CD14-positive monocyte (primary cell): Measurements from ENCODE around the gene KLK14. TPM values are rescaled to one million over a fixed set of nuclear protein-coding genes. Genes with fewer than 3 reads are reported as not detected.

Source experiments
- DNase-seq, 3 donors: peaks; one replicate each; pipeline ENCODE4 v3.0.0-alpha.2; 2011 to 2022
- H2AFZ ChIP-seq: 2 replicates; pipeline ENCODE4 v1.6.0; 2012; ENCODE audit warnings: mild to moderate bottlenecking, low read depth, low read length, inconsistent platforms; ENCODE audit not compliant: insufficient read depth, poor library complexity, severe bottlenecking
- H3K27ac ChIP-seq, 2 donors: 1 replicate in 1 of 2; 2 replicates in 1 of 2; pipeline ENCODE4 v1.5.1; 2012 to 2013; ENCODE audit warnings: low read length in 2 of 2, control low read depth in 1 of 2, inconsistent platforms in 1 of 2, low read depth in 1 of 2, mild to moderate bottlenecking in 1 of 2
- H3K27me3 ChIP-seq, 2 donors: one replicate each; pipeline versions ENCODE4 v1.6.0 to v1.6.1; 2011 to 2013; ENCODE audit warnings: low read length in 2 of 2; ENCODE audit not compliant: control insufficient read depth in 2 of 2, insufficient read depth in 2 of 2
- H3K36me3 ChIP-seq, 2 donors: replicated peaks in 1 of 2; 1 replicate in 1 of 2; 2 replicates in 1 of 2; pipeline versions ENCODE4 v1.5.1 to v1.6.1; 2012 to 2013; ENCODE audit warnings: low read length in 2 of 2, control low read depth in 1 of 2, inconsistent platforms in 1 of 2, mild to moderate bottlenecking in 1 of 2; ENCODE audit not compliant: insufficient read depth in 2 of 2, control insufficient read depth in 1 of 2
- H3K4me1 ChIP-seq, 2 donors: 1 replicate in 1 of 2; 2 replicates in 1 of 2; pipeline versions ENCODE4 v1.5.1 to v1.6.1; 2012 to 2013; ENCODE audit warnings: low read length in 2 of 2, control low read depth in 1 of 2, inconsistent platforms in 1 of 2, mild to moderate bottlenecking in 1 of 2, moderate library complexity in 1 of 2; ENCODE audit not compliant: insufficient read depth in 2 of 2, control insufficient read depth in 1 of 2
- H3K4me2 ChIP-seq: replicated peaks from 2 replicates; pipeline ENCODE3; 2012; ENCODE audit warnings: low read length, moderate library complexity, mild to moderate bottlenecking; ENCODE audit not compliant: poor library complexity, severe bottlenecking; ENCODE audit errors: extremely low read depth
- H3K4me3 ChIP-seq, 3 experiments: fragments of 200-600 bp in 1 of 3; sonication (generic) in 1 of 3; replicated peaks in 1 of 3; 1 replicate in 2 of 3; 2 replicates in 1 of 3; pipeline ENCODE4 v1.5.1; 2011 to 2013; ENCODE audit warnings: low read length in 3 of 3, mild to moderate bottlenecking in 3 of 3, control low read depth in 2 of 3, low read depth in 2 of 3, inconsistent platforms in 1 of 3, moderate library complexity in 1 of 3
- H3K79me2 ChIP-seq: 2 replicates; pipeline ENCODE4 v1.6.0; 2012; ENCODE audit warnings: mild to moderate bottlenecking, control low read depth, inconsistent platforms, low read length, moderate library complexity; ENCODE audit not compliant: insufficient read depth
- H3K9ac ChIP-seq: 2 replicates; pipeline ENCODE4 v1.6.0; 2017; ENCODE audit warnings: low read length, mild to moderate bottlenecking; ENCODE audit not compliant: insufficient read depth, poor library complexity, severe bottlenecking
- H3K9me3 ChIP-seq, 2 donors: replicated peaks in 1 of 2; 1 replicate in 1 of 2; 2 replicates in 1 of 2; pipeline versions ENCODE4 v1.5.1 to v1.6.1; 2012 to 2013; ENCODE audit warnings: low read length in 2 of 2, control low read depth in 1 of 2; ENCODE audit not compliant: control insufficient read depth in 1 of 2, insufficient read depth in 1 of 2
- H4K20me1 ChIP-seq: 2 replicates; pipeline ENCODE4 v1.6.0; 2012; ENCODE audit warnings: mild to moderate bottlenecking, low read length, control low read depth, moderate library complexity; ENCODE audit not compliant: insufficient read depth
- H3K27ac Mint-ChIP-seq, 7 donors: one replicate each; pipeline ENCODE4 v1.8.0; 2020; ENCODE audit warnings: mild to moderate bottlenecking in 7 of 7, mixed read lengths in 7 of 7, moderate library complexity in 6 of 7, inconsistent platforms in 2 of 7
- H3K27me3 Mint-ChIP-seq, 3 donors: one replicate each; pipeline ENCODE4 v1.8.0; 2021 to 2022; ENCODE audit warnings: low read depth in 3 of 3, mild to moderate bottlenecking in 3 of 3, mixed read lengths in 3 of 3, moderate library complexity in 3 of 3, inconsistent platforms in 1 of 3
- H3K36me3 Mint-ChIP-seq, 2 donors: one replicate each; pipeline ENCODE4 v1.8.0; 2020; ENCODE audit warnings: mixed read lengths in 2 of 2, inconsistent platforms in 1 of 2, mild to moderate bottlenecking in 1 of 2
- H3K4me1 Mint-ChIP-seq: one replicate; pipeline ENCODE4 v1.8.0; 2020; ENCODE audit warnings: mild to moderate bottlenecking, mixed read lengths
- H3K4me3 Mint-ChIP-seq, 2 donors: one replicate each; pipeline ENCODE4 v1.8.0; 2020; ENCODE audit warnings: mild to moderate bottlenecking in 2 of 2, mixed read lengths in 2 of 2, moderate library complexity in 1 of 2
- H3K9me3 Mint-ChIP-seq, 7 donors: one replicate each; pipeline ENCODE4 v1.8.0; 2020 to 2022; ENCODE audit warnings: mixed read lengths in 7 of 7, mild to moderate bottlenecking in 6 of 7, moderate library complexity in 6 of 7, inconsistent platforms in 2 of 7
- WGBS: methylation state at CpG from one replicate; pipeline ENCODE4 v1.1.5; 2013; ENCODE audit warnings: missing lambda C conversion rate; ENCODE audit not compliant: insufficient coverage; 5-methylcytosine and 5-hydroxymethylcytosine counted together
- intact Hi-C, 2 donors: fragments of 100-400 bp; cut with micrococcal nuclease; formaldehyde crosslinking; loops; one replicate each; pipeline versions ENCODE4 v1.15.0 to v1.15.1; 2023
- polyA plus RNA-seq, 3 donors: library from polyadenylated mRNA; depleted of rRNA in 1 of 3; unstranded in 2 of 3; stranded (reverse) in 1 of 3; fragments of 300-500 nt in 2 of 3; fragments of >200 nt in 1 of 3; fragmentation: Illumina TruSeq in 2 of 3; gene quantifications; 1 replicate in 2 of 3; 2 replicates in 1 of 3; pipeline ENCODE4 v1.2.3, GENCODE V29; 2012 to 2021
- TF ChIP-seq, protein P1 (sequence below): fragments of 200-600 bp; IDR thresholded peaks from one replicate; pipeline ENCODE4 v1.8.0; 2022; ENCODE audit warnings: antibody characterized with exemption, mild to moderate bottlenecking

The KLK14 gene
- polyA plus RNA-seq, 3 donors: 0.29 TPM; not detected in 2

DNA sequence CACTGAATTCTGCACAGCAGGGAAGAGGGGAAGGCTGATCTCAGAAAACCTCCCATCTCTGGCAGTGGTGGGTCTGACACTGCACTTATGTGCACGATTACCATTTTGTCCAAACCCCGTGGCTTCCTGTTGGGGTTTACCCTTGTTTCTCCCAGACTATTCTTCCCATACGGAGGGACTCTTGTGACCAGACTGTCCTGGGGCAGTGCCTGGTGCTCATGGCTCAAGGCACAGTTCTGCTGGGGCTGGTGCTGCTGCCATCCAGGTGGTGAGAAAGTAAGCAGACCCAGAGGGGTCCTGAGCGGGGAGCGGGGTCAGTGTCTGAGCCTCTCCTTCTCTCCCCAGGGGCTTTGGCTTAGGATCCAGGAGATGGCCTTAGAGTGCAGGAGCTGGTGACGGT is 36.9 kb upstream of the KLK14 start:
- H3K4me2 ChIP-seq: no peak overlapping the region
- H3K9me3 ChIP-seq: no peaks in the 10 kb centered on the region
- H3K36me3 ChIP-seq: no peaks in the 10 kb centered on the region
- peak in 1 of 3 donors; percentile 49 for DNase-seq
- TF ChIP-seq, protein P1, sequence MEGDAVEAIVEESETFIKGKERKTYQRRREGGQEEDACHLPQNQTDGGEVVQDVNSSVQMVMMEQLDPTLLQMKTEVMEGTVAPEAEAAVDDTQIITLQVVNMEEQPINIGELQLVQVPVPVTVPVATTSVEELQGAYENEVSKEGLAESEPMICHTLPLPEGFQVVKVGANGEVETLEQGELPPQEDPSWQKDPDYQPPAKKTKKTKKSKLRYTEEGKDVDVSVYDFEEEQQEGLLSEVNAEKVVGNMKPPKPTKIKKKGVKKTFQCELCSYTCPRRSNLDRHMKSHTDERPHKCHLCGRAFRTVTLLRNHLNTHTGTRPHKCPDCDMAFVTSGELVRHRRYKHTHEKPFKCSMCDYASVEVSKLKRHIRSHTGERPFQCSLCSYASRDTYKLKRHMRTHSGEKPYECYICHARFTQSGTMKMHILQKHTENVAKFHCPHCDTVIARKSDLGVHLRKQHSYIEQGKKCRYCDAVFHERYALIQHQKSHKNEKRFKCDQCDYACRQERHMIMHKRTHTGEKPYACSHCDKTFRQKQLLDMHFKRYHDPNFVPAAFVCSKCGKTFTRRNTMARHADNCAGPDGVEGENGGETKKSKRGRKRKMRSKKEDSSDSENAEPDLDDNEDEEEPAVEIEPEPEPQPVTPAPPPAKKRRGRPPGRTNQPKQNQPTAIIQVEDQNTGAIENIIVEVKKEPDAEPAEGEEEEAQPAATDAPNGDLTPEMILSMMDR: no peak
- Mint-ChIP-seq H3K9me3 (peaks cover 0 to 2% (median 0%) of the 10 kb centered on the region in 7 donors), H3K4me3 (peak overlapping the region in 1 of 2 donors; percentile 35), H3K27ac (peak overlapping the region; percentile 64 to 100 (median 98)), H3K27me3 (peaks cover 0 to 5% (median 4%) of the 10 kb centered on the region in 3 donors), H3K36me3 (peaks cover 1 to 10% of the 10 kb centered on the region in 2 donors), H3K4me1 (peaks cover 74% of the 10 kb centered on the region)
- peak overlapping the region; percentile 97 to 100 for H3K27ac ChIP-seq
- H2AFZ ChIP-seq: peak overlapping the region; percentile 52
- no peaks in the 10 kb centered on the region for H3K27me3 ChIP-seq
- H3K9ac ChIP-seq: no peak overlapping the region
- H3K79me2 ChIP-seq: peaks cover 20% of the 10 kb centered on the region
- peak overlapping the region in 1 of 3 experiments; percentile 7 for H3K4me3 ChIP-seq
- intact Hi-C loops: no loop called here
- WGBS: no CpG with 5 or more reads among the region's 6 CpGs
- H4K20me1 ChIP-seq: no peaks in the 10 kb centered on the region
- peaks cover 69 to 71% of the 10 kb centered on the region in 2 donors for H3K4me1 ChIP-seq

DNA sequence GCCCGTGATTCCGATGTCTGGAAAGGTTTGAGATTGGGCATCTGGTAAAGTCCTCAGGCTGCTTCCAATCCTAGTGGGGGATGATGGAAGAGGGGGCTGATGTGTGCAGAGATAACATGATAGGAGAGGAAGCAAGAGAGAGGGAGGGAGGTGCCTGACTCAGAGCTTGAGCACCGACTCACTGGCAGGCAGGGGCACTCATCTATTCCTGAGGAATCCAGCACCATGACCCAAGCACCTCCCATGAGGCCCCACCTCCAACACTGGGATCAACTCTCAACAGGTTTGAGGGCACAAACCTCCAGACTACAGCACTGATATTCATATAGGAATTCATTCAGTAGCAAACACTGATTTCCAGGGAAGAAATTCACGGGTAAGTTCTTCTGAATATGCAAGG is 36.4 kb upstream of the KLK14 start:
- no peak overlapping the region for H3K4me3 ChIP-seq
- peak overlapping the region in 1 of 2 donors; percentile 100 for H3K27ac ChIP-seq
- H2AFZ ChIP-seq: peak overlapping the region; percentile 52
- peaks cover 0 to 5% (median 3%) of the 10 kb centered on the region in 3 donors for H3K27me3 Mint-ChIP-seq
- intact Hi-C loops: no loop called here
- peaks cover 69 to 71% of the 10 kb centered on the region in 2 donors for H3K4me1 ChIP-seq
- no peaks in the 10 kb centered on the region for H3K27me3 ChIP-seq
- H3K4me2 ChIP-seq: no peak overlapping the region
- no peak for DNase-seq
- no peaks in the 10 kb centered on the region for H4K20me1 ChIP-seq
- H3K9ac ChIP-seq: no peak overlapping the region
- no peaks in the 10 kb centered on the region for H3K36me3 ChIP-seq
- peaks cover 0 to 2% (median 0%) of the 10 kb centered on the region in 7 donors for H3K9me3 Mint-ChIP-seq
- peaks cover 74% of the 10 kb centered on the region for H3K4me1 Mint-ChIP-seq
- H3K79me2 ChIP-seq: peaks cover 15% of the 10 kb centered on the region
- WGBS: 43% methylated on average over 2 of the region's 4 CpGs
- TF ChIP-seq, protein P1: no peak
- H3K9me3 ChIP-seq: no peaks in the 10 kb centered on the region
- peaks cover 1 to 10% of the 10 kb centered on the region in 2 donors for H3K36me3 Mint-ChIP-seq
- H3K4me3 Mint-ChIP-seq: no peak overlapping the region
- H3K27ac Mint-ChIP-seq: peak overlapping the region in 3 of 7 donors; percentile 64 to 98 (median 68)
